K562 (cell line): ENCODE data around the gene EFNA5.

ENCODE experiments used
- CXXC5 ChIP-seq: fragments of 250-450 bp; sonication (Bioruptor Pico); IDR thresholded peaks from 2 replicates; pipeline ENCODE4 v1.8.0; 2022; ENCODE audit warnings: inconsistent platforms, mild to moderate bottlenecking, moderate library complexity
- MTF1 ChIP-seq: fragments of 250-450 bp; sonication (Bioruptor Pico); IDR thresholded peaks from 2 replicates; pipeline ENCODE4 v1.9.0; 2021; ENCODE audit warnings: moderate library complexity, mild to moderate bottlenecking, inconsistent platforms, borderline replicate concordance
- NFATC3 ChIP-seq: fragments of 450-650 bp; IDR thresholded peaks from 2 replicates; pipeline ENCODE4 v1.6.1; 2017; ENCODE audit warnings: mild to moderate bottlenecking
- POLR2A ChIP-seq: fragments of 450-650 bp; conservative IDR thresholded peaks from 2 replicates; pipeline ENCODE4 v1.6.1; 2016
- PURB ChIP-seq: sonication (generic); formaldehyde crosslinking; IDR thresholded peaks from 2 replicates; pipeline ENCODE4 v1.9.0; 2021; ENCODE audit warnings: low read depth, mild to moderate bottlenecking, missing genetic modification reagents
- SREBF2 ChIP-seq: sonication (generic); formaldehyde crosslinking; IDR thresholded peaks from 2 replicates; pipeline ENCODE4 v1.4.0; 2020; ENCODE audit warnings: mild to moderate bottlenecking, missing genetic modification reagents
- ZNF445 ChIP-seq: fragments of 250-450 bp; sonication (Bioruptor Pico); IDR thresholded peaks from 2 replicates; pipeline ENCODE4 v1.4.0; 2020; ENCODE audit warnings: low read depth, mild to moderate bottlenecking, moderate library complexity
- TF ChIP-seq, protein P1 (sequence below): sonication (generic); formaldehyde crosslinking; IDR thresholded peaks from 2 replicates; pipeline ENCODE4 v1.8.0; 2022; ENCODE audit warnings: mild to moderate bottlenecking, low read depth, missing genetic modification reagents
- TF ChIP-seq, protein P2 (sequence below): sonication (generic); formaldehyde crosslinking; IDR thresholded peaks from 2 replicates; pipeline ENCODE4 v1.8.0; 2022; ENCODE audit warnings: mild to moderate bottlenecking, missing genetic modification reagents, borderline replicate concordance
- TF ChIP-seq, protein P3 (sequence below): sonication (generic); formaldehyde crosslinking; IDR thresholded peaks from 2 replicates; pipeline ENCODE4 v1.8.1; 2022; ENCODE audit warnings: missing genetic modification reagents
- TF ChIP-seq, protein P4 (sequence below), 3 experiments: IDR thresholded peaks in 2 of 3; conservative IDR thresholded peaks in 1 of 3; 2 replicates each; pipeline ENCODE4 v1.5.1; 2011 to 2012; ENCODE audit warnings: low read length in 3 of 3, mild to moderate bottlenecking in 3 of 3, control low read depth in 2 of 3, improper control_type of control experiment in 1 of 3, inconsistent platforms in 1 of 3, low read depth in 1 of 3, mixed read lengths in 1 of 3, moderate library complexity in 1 of 3; ENCODE audit not compliant: insufficient read depth in 2 of 3
- TF ChIP-seq, protein P5 (sequence below): sonication (generic); formaldehyde crosslinking; IDR thresholded peaks from 2 replicates; pipeline ENCODE4 v1.8.0; 2022; ENCODE audit warnings: missing genetic modification reagents, mild to moderate bottlenecking, borderline replicate concordance
- TF ChIP-seq, protein P6 (sequence below): sonication (generic); formaldehyde crosslinking; IDR thresholded peaks from 2 replicates; pipeline ENCODE4 v1.8.1; 2023; ENCODE audit warnings: mild to moderate bottlenecking, missing genetic modification reagents, moderate library complexity

DNA sequence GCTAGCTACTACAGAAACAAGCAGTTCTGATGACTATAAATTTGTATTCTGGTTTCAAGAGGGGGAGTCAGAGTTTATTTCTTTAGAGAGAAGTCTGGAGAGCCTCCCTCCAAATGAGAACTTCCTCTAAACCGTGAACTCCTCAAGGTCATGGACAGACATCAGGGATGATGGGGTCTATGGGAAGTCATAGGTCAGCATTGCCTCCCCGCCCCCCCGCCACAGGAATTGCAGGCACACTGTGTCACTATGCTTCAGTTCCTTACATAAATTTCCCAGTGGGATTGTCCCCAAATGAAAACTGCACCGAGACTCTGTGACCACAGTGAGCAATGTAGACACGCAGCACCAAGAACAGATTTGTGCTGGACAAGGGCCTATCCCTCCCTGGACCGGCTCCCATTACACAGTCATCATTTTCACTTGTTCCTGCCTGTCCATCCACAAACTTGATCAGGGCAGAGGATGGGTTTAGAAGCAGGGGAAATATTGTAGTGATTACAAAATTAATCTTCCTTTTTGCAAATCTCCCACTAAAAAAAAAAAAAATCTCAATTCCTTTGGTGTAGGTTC is 300.3 kb downstream of the EFNA5 start:
- TF ChIP-seq, protein P1, sequence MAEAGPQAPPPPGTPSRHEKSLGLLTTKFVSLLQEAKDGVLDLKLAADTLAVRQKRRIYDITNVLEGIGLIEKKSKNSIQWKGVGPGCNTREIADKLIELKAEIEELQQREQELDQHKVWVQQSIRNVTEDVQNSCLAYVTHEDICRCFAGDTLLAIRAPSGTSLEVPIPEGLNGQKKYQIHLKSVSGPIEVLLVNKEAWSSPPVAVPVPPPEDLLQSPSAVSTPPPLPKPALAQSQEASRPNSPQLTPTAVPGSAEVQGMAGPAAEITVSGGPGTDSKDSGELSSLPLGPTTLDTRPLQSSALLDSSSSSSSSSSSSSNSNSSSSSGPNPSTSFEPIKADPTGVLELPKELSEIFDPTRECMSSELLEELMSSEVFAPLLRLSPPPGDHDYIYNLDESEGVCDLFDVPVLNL: no peak
- TF ChIP-seq, protein P2, sequence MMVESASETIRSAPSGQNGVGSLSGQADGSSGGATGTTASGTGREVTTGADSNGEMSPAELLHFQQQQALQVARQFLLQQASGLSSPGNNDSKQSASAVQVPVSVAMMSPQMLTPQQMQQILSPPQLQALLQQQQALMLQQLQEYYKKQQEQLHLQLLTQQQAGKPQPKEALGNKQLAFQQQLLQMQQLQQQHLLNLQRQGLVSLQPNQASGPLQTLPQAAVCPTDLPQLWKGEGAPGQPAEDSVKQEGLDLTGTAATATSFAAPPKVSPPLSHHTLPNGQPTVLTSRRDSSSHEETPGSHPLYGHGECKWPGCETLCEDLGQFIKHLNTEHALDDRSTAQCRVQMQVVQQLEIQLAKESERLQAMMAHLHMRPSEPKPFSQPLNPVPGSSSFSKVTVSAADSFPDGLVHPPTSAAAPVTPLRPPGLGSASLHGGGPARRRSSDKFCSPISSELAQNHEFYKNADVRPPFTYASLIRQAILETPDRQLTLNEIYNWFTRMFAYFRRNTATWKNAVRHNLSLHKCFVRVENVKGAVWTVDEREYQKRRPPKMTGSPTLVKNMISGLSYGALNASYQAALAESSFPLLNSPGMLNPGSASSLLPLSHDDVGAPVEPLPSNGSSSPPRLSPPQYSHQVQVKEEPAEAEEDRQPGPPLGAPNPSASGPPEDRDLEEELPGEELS (CRISPR knock-in tag): no peak
- TF ChIP-seq, protein P3, sequence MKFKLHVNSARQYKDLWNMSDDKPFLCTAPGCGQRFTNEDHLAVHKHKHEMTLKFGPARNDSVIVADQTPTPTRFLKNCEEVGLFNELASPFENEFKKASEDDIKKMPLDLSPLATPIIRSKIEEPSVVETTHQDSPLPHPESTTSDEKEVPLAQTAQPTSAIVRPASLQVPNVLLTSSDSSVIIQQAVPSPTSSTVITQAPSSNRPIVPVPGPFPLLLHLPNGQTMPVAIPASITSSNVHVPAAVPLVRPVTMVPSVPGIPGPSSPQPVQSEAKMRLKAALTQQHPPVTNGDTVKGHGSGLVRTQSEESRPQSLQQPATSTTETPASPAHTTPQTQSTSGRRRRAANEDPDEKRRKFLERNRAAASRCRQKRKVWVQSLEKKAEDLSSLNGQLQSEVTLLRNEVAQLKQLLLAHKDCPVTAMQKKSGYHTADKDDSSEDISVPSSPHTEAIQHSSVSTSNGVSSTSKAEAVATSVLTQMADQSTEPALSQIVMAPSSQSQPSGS (CRISPR knock-in tag): no peak
- TF ChIP-seq, protein P4, sequence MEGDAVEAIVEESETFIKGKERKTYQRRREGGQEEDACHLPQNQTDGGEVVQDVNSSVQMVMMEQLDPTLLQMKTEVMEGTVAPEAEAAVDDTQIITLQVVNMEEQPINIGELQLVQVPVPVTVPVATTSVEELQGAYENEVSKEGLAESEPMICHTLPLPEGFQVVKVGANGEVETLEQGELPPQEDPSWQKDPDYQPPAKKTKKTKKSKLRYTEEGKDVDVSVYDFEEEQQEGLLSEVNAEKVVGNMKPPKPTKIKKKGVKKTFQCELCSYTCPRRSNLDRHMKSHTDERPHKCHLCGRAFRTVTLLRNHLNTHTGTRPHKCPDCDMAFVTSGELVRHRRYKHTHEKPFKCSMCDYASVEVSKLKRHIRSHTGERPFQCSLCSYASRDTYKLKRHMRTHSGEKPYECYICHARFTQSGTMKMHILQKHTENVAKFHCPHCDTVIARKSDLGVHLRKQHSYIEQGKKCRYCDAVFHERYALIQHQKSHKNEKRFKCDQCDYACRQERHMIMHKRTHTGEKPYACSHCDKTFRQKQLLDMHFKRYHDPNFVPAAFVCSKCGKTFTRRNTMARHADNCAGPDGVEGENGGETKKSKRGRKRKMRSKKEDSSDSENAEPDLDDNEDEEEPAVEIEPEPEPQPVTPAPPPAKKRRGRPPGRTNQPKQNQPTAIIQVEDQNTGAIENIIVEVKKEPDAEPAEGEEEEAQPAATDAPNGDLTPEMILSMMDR (IDR thresholded peaks at IDR 0.05 in 2 of 3, conservative IDR thresholded peaks at IDR 0.05 in 1 of 3; ENCODE audit: insufficient read depth in 2 of 3, low read depth in 1 of 3, low read length in 3 of 3): no peak
- TF ChIP-seq, protein P5, sequence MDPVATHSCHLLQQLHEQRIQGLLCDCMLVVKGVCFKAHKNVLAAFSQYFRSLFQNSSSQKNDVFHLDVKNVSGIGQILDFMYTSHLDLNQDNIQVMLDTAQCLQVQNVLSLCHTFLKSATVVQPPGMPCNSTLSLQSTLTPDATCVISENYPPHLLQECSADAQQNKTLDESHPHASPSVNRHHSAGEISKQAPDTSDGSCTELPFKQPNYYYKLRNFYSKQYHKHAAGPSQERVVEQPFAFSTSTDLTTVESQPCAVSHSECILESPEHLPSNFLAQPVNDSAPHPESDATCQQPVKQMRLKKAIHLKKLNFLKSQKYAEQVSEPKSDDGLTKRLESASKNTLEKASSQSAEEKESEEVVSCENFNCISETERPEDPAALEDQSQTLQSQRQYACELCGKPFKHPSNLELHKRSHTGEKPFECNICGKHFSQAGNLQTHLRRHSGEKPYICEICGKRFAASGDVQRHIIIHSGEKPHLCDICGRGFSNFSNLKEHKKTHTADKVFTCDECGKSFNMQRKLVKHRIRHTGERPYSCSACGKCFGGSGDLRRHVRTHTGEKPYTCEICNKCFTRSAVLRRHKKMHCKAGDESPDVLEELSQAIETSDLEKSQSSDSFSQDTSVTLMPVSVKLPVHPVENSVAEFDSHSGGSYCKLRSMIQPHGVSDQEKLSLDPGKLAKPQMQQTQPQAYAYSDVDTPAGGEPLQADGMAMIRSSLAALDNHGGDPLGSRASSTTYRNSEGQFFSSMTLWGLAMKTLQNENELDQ (CRISPR knock-in tag): no peak
- TF ChIP-seq PURB: no peak
- TF ChIP-seq CXXC5 (CRISPR knock-in tag): no peak
- TF ChIP-seq POLR2A: no peak
- TF ChIP-seq ZNF445 (CRISPR knock-in tag): no peak
- TF ChIP-seq SREBF2 (CRISPR knock-in tag): no peak
- TF ChIP-seq, protein P6, sequence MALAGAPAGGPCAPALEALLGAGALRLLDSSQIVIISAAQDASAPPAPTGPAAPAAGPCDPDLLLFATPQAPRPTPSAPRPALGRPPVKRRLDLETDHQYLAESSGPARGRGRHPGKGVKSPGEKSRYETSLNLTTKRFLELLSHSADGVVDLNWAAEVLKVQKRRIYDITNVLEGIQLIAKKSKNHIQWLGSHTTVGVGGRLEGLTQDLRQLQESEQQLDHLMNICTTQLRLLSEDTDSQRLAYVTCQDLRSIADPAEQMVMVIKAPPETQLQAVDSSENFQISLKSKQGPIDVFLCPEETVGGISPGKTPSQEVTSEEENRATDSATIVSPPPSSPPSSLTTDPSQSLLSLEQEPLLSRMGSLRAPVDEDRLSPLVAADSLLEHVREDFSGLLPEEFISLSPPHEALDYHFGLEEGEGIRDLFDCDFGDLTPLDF (CRISPR knock-in tag): no peak
- TF ChIP-seq MTF1 (CRISPR knock-in tag): no peak
- no peak for TF ChIP-seq NFATC3
